HG03039 (cell line): Measurements from ENCODE around the gene TMEM132E.

ENCODE experiments used
- ATAC-seq: cut with Tn5 transposase; IDR thresholded peaks from one replicate; pipeline ENCODE4 v1.9.1; 2021; ENCODE audit warnings: mild to moderate bottlenecking, moderate library complexity; ENCODE audit not compliant: unreplicated experiment

The TMEM132E gene

DNA sequence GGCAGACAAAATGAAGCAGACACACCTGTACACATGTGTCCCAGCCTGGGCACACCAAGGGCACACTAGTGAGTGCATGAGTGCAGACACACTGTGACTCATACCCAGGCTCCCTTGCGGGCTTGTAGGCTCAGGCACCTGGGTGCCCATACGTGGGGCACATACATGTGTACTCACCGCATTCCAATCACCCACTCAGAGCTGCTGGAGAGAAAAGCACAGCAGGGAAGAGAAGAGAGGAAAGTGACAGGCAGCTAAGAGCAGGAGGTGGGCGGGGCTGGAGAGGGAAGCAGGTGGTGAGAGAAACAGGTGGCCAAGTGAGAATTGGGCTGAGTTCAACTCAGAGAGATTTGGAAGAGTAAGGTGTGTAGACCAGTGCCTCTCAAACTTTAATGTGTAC lies 54.0 kb downstream of the TMEM132E start:
- no peak for ATAC-seq

- no peak for ATAC-seq
These were observed 54.4 kb downstream of the TMEM132E start for GRCh38 chr17:34633760-34634159.

- no peak for ATAC-seq
These were observed 55.3 kb downstream of the TMEM132E start for GRCh38 chr17:34634551-34635160.

DNA sequence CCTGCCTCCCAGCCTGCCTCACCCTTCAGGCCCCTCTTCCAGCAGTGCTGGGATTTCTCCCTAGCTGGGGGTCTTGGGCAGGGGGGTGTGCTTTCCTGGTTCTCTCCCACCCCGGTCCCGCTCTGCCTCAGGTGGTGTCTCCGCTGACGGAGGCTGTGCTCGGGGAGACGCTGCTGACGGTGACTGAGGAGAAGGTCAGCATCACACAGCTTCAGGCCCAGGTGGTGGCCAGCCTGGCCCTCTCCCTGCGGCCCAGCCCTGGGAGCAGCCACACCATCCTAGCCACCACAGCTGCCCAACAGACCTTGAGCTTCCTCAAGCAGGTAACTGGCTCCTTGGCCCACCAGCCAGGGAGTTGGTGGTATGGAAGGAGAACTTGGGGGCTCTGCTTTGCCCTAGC lies 56.5 kb downstream of the TMEM132E start:
- ATAC-seq, result no peak

- no peak for ATAC-seq
These were observed 57.7 kb downstream of the TMEM132E start for GRCh38 chr17:34637041-34637547.

DNA sequence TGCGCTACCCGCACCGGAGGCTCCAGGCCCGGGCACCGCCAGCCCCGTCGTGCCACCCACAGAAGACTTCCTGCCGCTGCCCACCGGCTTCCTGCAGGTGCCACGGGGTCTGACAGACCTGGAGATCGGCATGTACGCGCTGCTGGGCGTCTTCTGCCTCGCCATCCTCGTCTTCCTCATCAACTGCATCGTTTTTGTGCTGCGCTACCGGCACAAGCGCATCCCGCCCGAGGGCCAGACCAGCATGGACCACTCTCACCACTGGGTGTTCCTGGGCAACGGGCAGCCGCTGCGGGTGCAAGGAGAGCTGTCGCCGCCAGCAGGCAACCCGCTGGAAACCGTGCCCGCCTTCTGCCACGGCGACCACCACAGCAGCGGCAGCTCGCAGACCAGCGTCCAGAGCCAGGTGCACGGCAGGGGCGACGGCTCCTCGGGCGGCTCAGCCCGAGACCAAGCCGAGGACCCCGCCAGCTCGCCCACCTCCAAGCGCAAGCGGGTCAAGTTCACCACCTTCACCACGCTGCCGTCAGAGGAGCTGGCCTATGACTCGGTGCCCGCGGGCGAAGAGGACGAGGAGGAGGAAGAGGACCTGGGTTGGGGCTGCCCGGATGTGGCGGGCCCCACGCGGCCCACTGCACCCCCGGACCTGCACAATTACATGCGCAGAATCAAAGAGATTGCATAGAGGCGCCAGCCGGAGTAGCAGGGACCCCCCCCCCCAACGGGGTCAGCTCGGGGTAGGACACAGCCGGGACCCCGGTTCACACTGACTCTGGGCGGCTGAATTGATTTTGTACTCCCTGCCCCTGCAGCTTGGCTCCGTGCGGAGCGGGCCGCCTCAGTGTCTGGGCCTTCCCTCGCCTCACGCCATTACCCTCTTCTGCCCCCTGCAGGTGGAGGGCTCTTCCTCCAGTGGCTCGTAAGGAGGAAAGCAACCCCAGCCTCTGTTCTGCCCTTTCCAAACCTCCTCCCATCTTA lies 58.5 kb downstream of the TMEM132E start:
- no peak for ATAC-seq

- ATAC-seq, result no peak
These were observed 59.3 kb downstream of the TMEM132E start for GRCh38 chr17:34638526-34639260.

GRCh38 chr17:34639706-34640425 lies 60.5 kb downstream of the TMEM132E start:
- ATAC-seq, result no peak

DNA sequence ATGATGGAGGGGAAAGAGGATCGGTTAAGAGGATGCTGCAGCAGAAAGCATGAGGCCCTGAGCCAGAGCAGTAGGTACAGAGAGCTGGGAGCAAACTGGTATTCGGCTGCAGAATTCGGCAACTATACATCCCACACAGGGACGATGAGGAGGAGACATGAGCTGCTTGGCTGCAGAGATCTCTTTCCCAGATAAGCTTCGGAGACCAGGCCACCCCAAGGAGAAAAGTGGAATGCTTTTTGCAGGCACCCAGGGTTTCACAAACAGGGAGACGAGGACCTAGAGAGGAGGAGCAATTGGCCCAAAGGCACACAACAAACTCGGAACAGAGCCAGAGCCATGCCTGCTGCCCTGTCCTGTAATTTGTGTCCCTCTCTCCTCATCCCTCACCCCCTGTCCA lies 62.0 kb downstream of the TMEM132E start:
- no peak for ATAC-seq

DNA sequence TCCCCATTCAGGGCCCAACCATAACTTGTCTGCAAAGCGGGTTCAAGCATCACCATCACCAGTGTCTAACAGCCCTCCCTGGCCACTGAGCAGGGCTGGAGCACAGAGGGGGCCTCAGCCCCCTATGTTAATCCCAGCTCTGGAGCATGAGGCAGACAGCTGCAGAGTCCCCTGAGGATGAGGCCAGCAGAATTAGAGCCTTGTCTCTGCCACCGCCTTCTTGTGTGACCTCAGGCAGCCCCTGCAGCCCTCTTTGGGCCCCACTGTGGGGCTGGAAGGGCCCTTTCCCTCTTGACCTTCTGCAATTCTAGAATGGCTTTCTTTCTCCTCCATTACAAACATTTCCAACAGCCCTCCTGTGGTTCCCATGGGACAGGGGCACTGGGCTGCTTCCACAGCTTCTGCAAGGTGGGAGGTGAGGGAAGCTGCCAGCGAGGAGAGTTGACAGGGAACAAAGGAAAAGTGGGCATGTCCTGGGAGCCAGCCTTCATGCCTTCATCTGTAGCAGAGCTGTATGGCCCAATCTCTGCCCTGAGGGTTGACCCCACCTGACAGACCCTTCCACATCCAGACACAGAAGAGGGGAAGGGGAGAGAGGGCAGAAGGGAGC lies 65.7 kb downstream of the TMEM132E start:
- ATAC-seq, result no peak

DNA sequence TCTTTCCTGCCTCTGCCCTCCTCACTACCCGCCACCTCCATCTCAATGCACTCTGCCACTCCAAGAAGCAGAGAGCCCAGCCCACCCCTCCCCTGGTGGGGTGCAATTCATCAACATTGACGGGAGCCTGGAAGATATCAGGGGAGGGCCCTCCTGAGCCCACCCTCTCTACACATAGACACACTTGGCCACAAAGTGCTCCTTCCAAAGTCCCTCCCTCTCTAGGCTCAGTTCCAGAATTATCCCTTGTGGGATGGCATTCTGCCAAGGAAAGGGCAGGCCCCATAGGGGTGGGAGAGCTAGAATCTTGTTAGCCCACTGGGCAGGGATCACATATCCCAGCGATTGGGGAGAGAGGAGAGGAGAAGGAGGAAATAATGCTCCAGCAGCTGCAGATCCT lies 66.2 kb downstream of the TMEM132E start:
- no peak for ATAC-seq

GRCh38 chr17:34647511-34647910 lies 68.1 kb downstream of the TMEM132E start:
- ATAC-seq, result no peak

GRCh38 chr17:34650051-34650750 lies 70.8 kb downstream of the TMEM132E start:
- no peak for ATAC-seq

- ATAC-seq, result no peak
These were observed 72.0 kb downstream of the TMEM132E start for GRCh38 chr17:34651402-34651811.

- ATAC-seq, result no peak
These were observed 72.7 kb downstream of the TMEM132E start for GRCh38 chr17:34652021-34652555.

- no peak for ATAC-seq
These were observed 74.1 kb downstream of the TMEM132E start for GRCh38 chr17:34653511-34653910.

- no peak for ATAC-seq
These were observed 75.0 kb downstream of the TMEM132E start for GRCh38 chr17:34654276-34654880.

DNA sequence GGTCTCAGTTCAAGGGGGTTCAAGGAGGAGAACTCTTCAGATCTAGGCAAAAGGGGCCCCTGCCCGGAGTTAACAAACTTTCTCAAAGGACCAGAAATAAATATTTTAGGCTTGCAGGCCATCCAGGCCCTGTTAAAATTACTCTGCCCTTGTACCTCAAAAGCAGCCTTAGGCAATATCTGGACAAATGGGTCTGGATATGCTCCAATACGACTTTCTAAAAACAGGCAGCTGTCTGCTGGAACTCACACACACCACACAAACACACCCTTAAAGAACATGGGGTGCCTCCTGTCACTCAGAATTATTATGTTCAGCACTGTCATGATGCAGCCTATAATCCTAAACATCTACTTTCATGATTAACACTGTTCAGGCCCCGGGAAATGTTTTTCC lies 75.5 kb downstream of the TMEM132E start:
- ATAC-seq, result no peak

GRCh38 chr17:34656801-34657200 lies 77.4 kb downstream of the TMEM132E start:
- ATAC-seq, result no peak
